CD14-positive monocyte (primary cell): ENCODE data around the gene PAX7. TPM values are rescaled to one million over a fixed set of nuclear protein-coding genes. Genes with fewer than 3 reads are reported as not detected.

Experiments used
- DNase-seq, 3 donors: peaks; one replicate each; pipeline ENCODE4 v3.0.0-alpha.2; 2011 to 2022
- H2AFZ ChIP-seq: 2 replicates; pipeline ENCODE4 v1.6.0; 2012; ENCODE audit warnings: mild to moderate bottlenecking, low read depth, low read length, inconsistent platforms; ENCODE audit not compliant: insufficient read depth, poor library complexity, severe bottlenecking
- H3K27ac ChIP-seq, 2 donors: 1 replicate in 1 of 2; 2 replicates in 1 of 2; pipeline ENCODE4 v1.5.1; 2012 to 2013; ENCODE audit warnings: low read length in 2 of 2, control low read depth in 1 of 2, inconsistent platforms in 1 of 2, low read depth in 1 of 2, mild to moderate bottlenecking in 1 of 2
- H3K27me3 ChIP-seq, 2 donors: one replicate each; pipeline versions ENCODE4 v1.6.0 to v1.6.1; 2011 to 2013; ENCODE audit warnings: low read length in 2 of 2; ENCODE audit not compliant: control insufficient read depth in 2 of 2, insufficient read depth in 2 of 2
- H3K36me3 ChIP-seq, 2 donors: replicated peaks in 1 of 2; 1 replicate in 1 of 2; 2 replicates in 1 of 2; pipeline versions ENCODE4 v1.5.1 to v1.6.1; 2012 to 2013; ENCODE audit warnings: low read length in 2 of 2, control low read depth in 1 of 2, inconsistent platforms in 1 of 2, mild to moderate bottlenecking in 1 of 2; ENCODE audit not compliant: insufficient read depth in 2 of 2, control insufficient read depth in 1 of 2
- H3K4me1 ChIP-seq, 2 donors: 1 replicate in 1 of 2; 2 replicates in 1 of 2; pipeline versions ENCODE4 v1.5.1 to v1.6.1; 2012 to 2013; ENCODE audit warnings: low read length in 2 of 2, control low read depth in 1 of 2, inconsistent platforms in 1 of 2, mild to moderate bottlenecking in 1 of 2, moderate library complexity in 1 of 2; ENCODE audit not compliant: insufficient read depth in 2 of 2, control insufficient read depth in 1 of 2
- H3K4me2 ChIP-seq: replicated peaks from 2 replicates; pipeline ENCODE3; 2012; ENCODE audit warnings: low read length, moderate library complexity, mild to moderate bottlenecking; ENCODE audit not compliant: poor library complexity, severe bottlenecking; ENCODE audit errors: extremely low read depth
- H3K4me3 ChIP-seq, 3 experiments: fragments of 200-600 bp in 1 of 3; sonication (generic) in 1 of 3; replicated peaks in 1 of 3; 1 replicate in 2 of 3; 2 replicates in 1 of 3; pipeline ENCODE4 v1.5.1; 2011 to 2013; ENCODE audit warnings: low read length in 3 of 3, mild to moderate bottlenecking in 3 of 3, control low read depth in 2 of 3, low read depth in 2 of 3, inconsistent platforms in 1 of 3, moderate library complexity in 1 of 3
- H3K79me2 ChIP-seq: 2 replicates; pipeline ENCODE4 v1.6.0; 2012; ENCODE audit warnings: mild to moderate bottlenecking, control low read depth, inconsistent platforms, low read length, moderate library complexity; ENCODE audit not compliant: insufficient read depth
- H3K9ac ChIP-seq: 2 replicates; pipeline ENCODE4 v1.6.0; 2017; ENCODE audit warnings: low read length, mild to moderate bottlenecking; ENCODE audit not compliant: insufficient read depth, poor library complexity, severe bottlenecking
- H3K9me3 ChIP-seq, 2 donors: replicated peaks in 1 of 2; 1 replicate in 1 of 2; 2 replicates in 1 of 2; pipeline versions ENCODE4 v1.5.1 to v1.6.1; 2012 to 2013; ENCODE audit warnings: low read length in 2 of 2, control low read depth in 1 of 2; ENCODE audit not compliant: control insufficient read depth in 1 of 2, insufficient read depth in 1 of 2
- H4K20me1 ChIP-seq: 2 replicates; pipeline ENCODE4 v1.6.0; 2012; ENCODE audit warnings: mild to moderate bottlenecking, low read length, control low read depth, moderate library complexity; ENCODE audit not compliant: insufficient read depth
- H3K27ac Mint-ChIP-seq, 7 donors: one replicate each; pipeline ENCODE4 v1.8.0; 2020; ENCODE audit warnings: mild to moderate bottlenecking in 7 of 7, mixed read lengths in 7 of 7, moderate library complexity in 6 of 7, inconsistent platforms in 2 of 7
- H3K27me3 Mint-ChIP-seq, 3 donors: one replicate each; pipeline ENCODE4 v1.8.0; 2021 to 2022; ENCODE audit warnings: low read depth in 3 of 3, mild to moderate bottlenecking in 3 of 3, mixed read lengths in 3 of 3, moderate library complexity in 3 of 3, inconsistent platforms in 1 of 3
- H3K36me3 Mint-ChIP-seq, 2 donors: one replicate each; pipeline ENCODE4 v1.8.0; 2020; ENCODE audit warnings: mixed read lengths in 2 of 2, inconsistent platforms in 1 of 2, mild to moderate bottlenecking in 1 of 2
- H3K4me1 Mint-ChIP-seq: one replicate; pipeline ENCODE4 v1.8.0; 2020; ENCODE audit warnings: mild to moderate bottlenecking, mixed read lengths
- H3K4me3 Mint-ChIP-seq, 2 donors: one replicate each; pipeline ENCODE4 v1.8.0; 2020; ENCODE audit warnings: mild to moderate bottlenecking in 2 of 2, mixed read lengths in 2 of 2, moderate library complexity in 1 of 2
- H3K9me3 Mint-ChIP-seq, 7 donors: one replicate each; pipeline ENCODE4 v1.8.0; 2020 to 2022; ENCODE audit warnings: mixed read lengths in 7 of 7, mild to moderate bottlenecking in 6 of 7, moderate library complexity in 6 of 7, inconsistent platforms in 2 of 7
- CTCF ChIP-seq: fragments of 200-600 bp; IDR thresholded peaks from one replicate; pipeline ENCODE4 v1.8.0; 2022; ENCODE audit warnings: antibody characterized with exemption, mild to moderate bottlenecking
- WGBS: methylation state at CpG from one replicate; pipeline ENCODE4 v1.1.5; 2013; ENCODE audit warnings: missing lambda C conversion rate; ENCODE audit not compliant: insufficient coverage; 5-methylcytosine and 5-hydroxymethylcytosine counted together
- intact Hi-C, 2 donors: fragments of 100-400 bp; cut with micrococcal nuclease; formaldehyde crosslinking; loops; one replicate each; pipeline versions ENCODE4 v1.15.0 to v1.15.1; 2023
- polyA plus RNA-seq, 3 donors: library from polyadenylated mRNA; depleted of rRNA in 1 of 3; unstranded in 2 of 3; stranded (reverse) in 1 of 3; fragments of 300-500 nt in 2 of 3; fragments of >200 nt in 1 of 3; fragmentation: Illumina TruSeq in 2 of 3; gene quantifications; 1 replicate in 2 of 3; 2 replicates in 1 of 3; pipeline ENCODE4 v1.2.3, GENCODE V29; 2012 to 2021

The PAX7 gene
- polyA plus RNA-seq, 3 donors = not detected

- TF ChIP-seq CTCF = no peak
- peaks cover 0 to 7% of the 10 kb centered on the region in 2 donors for H3K36me3 Mint-ChIP-seq
- H3K9me3 Mint-ChIP-seq = peaks cover 0 to 28% (median 6%) of the 10 kb centered on the region in 7 donors
- WGBS = 2% methylated on average over 72 of the region's 73 CpGs
- Histone ChIP-seq H3K27me3 (peaks cover 82 to 97% of the 10 kb centered on the region in 2 donors), H4K20me1 (no peaks in the 10 kb centered on the region), H3K4me2 (no peak overlapping the region), H2AFZ (no peak overlapping the region), H3K36me3 (no peaks in the 10 kb centered on the region), H3K79me2 (no peaks in the 10 kb centered on the region), H3K4me1 (no peaks in the 10 kb centered on the region), H3K9me3 (peaks cover 0 to 31% of the 10 kb centered on the region in 2 donors), H3K27ac (no peak overlapping the region), H3K4me3 (no peak overlapping the region), H3K9ac (no peak overlapping the region)
- no peak for DNase-seq
- no peaks in the 10 kb centered on the region for H3K4me1 Mint-ChIP-seq
- H3K27ac Mint-ChIP-seq = no peak overlapping the region
- intact Hi-C loops = no loop called here
- peaks cover 92 to 98% (median 95%) of the 10 kb centered on the region in 3 donors for H3K27me3 Mint-ChIP-seq
- H3K4me3 Mint-ChIP-seq = peak overlapping the region in 1 of 2 donors; percentile 81
Measured at GRCh38 chr1:18643154-18644012, 12.7 kb downstream of the PAX7 start.

- H2AFZ ChIP-seq = no peak overlapping the region
- no peak overlapping the region for H3K4me3 ChIP-seq
- Mint-ChIP-seq H3K36me3 (peaks cover 0 to 7% of the 10 kb centered on the region in 2 donors), H3K4me3 (peak overlapping the region in 1 of 2 donors; percentile 81), H3K4me1 (no peaks in the 10 kb centered on the region), H3K27ac (no peak overlapping the region), H3K9me3 (peaks cover 0 to 32% (median 6%) of the 10 kb centered on the region in 7 donors), H3K27me3 (peaks cover 92 to 98% (median 95%) of the 10 kb centered on the region in 3 donors)
- H3K9ac ChIP-seq = no peak overlapping the region
- H3K27me3 ChIP-seq = peaks cover 81 to 97% of the 10 kb centered on the region in 2 donors
- no peaks in the 10 kb centered on the region for H3K79me2 ChIP-seq
- intact Hi-C loops = no loop called here
- no peaks in the 10 kb centered on the region for H3K36me3 ChIP-seq
- H3K4me1 ChIP-seq = no peaks in the 10 kb centered on the region
- H3K27ac ChIP-seq = no peak overlapping the region
- peaks cover 0 to 26% of the 10 kb centered on the region in 2 donors for H3K9me3 ChIP-seq
- 1% methylated on average over 14 of the region's 22 CpGs for WGBS
- no peak overlapping the region for H3K4me2 ChIP-seq
- H4K20me1 ChIP-seq = no peaks in the 10 kb centered on the region
- no peak for TF ChIP-seq CTCF
- no peak for DNase-seq
Measured at GRCh38 chr1:18644013-18644399, 13.4 kb downstream of the PAX7 start.
